Loucy (cell line): ENCODE results near the gene MICU2.

Source experiments
- H2AFZ ChIP-seq: fragments of 200-600 bp; sonication (generic); 2 replicates; pipeline ENCODE4 v1.6.0; 2016; ENCODE audit warnings: antibody characterized with exemption, mild to moderate bottlenecking, low read length, moderate library complexity
- H3F3A ChIP-seq: fragments of 200-600 bp; 2 replicates; pipeline ENCODE4 v1.6.0; 2016; ENCODE audit warnings: antibody characterized with exemption, low read depth, mild to moderate bottlenecking
- H3K27me3 ChIP-seq: fragments of 200-600 bp; sonication (generic); 2 replicates; pipeline ENCODE4 v1.6.1; 2014; ENCODE audit warnings: low read length, mild to moderate bottlenecking; ENCODE audit not compliant: insufficient read depth, poor library complexity, severe bottlenecking
- H3K36me3 ChIP-seq: fragments of 200-600 bp; sonication (generic); 2 replicates; pipeline ENCODE4 v1.6.1; 2016; ENCODE audit warnings: low read length; ENCODE audit not compliant: insufficient read depth
- H3K4me1 ChIP-seq: fragments of 200-600 bp; sonication (generic); 2 replicates; pipeline ENCODE4 v1.5.1; 2014; ENCODE audit warnings: low read length, mild to moderate bottlenecking; ENCODE audit not compliant: insufficient read depth, poor library complexity, severe bottlenecking
- H3K4me2 ChIP-seq: fragments of 200-600 bp; sonication (generic); 2 replicates; pipeline ENCODE4 v1.6.0; 2014; ENCODE audit warnings: antibody characterized with exemption, low read length, low read depth, mild to moderate bottlenecking; ENCODE audit not compliant: poor library complexity, severe bottlenecking
- H3K4me3 ChIP-seq: fragments of 200-600 bp; sonication (generic); 2 replicates; pipeline ENCODE4 v1.5.1; 2014; ENCODE audit warnings: low read length, mild to moderate bottlenecking, mixed read lengths; ENCODE audit not compliant: poor library complexity, severe bottlenecking
- H3K79me2 ChIP-seq: fragments of 200-600 bp; sonication (generic); 2 replicates; pipeline ENCODE4 v1.6.1; 2014; ENCODE audit warnings: low read length; ENCODE audit not compliant: insufficient read depth
- H3K9ac ChIP-seq: fragments of 200-600 bp; sonication (generic); 2 replicates; pipeline ENCODE4 v1.6.0; 2014; ENCODE audit warnings: mild to moderate bottlenecking, low read depth, low read length, moderate library complexity; ENCODE audit not compliant: poor library complexity, severe bottlenecking
- H3K9me2 ChIP-seq: fragments of 200-600 bp; sonication (generic); replicated peaks from 2 replicates; pipeline ENCODE4 v1.6.1; 2016; ENCODE audit warnings: low read depth, low read length, mixed read lengths
- H3K9me3 ChIP-seq: fragments of 200-600 bp; sonication (generic); 2 replicates; pipeline ENCODE4 v1.6.1; 2014; ENCODE audit warnings: mild to moderate bottlenecking, antibody characterized with exemption, low read length, low read depth; ENCODE audit not compliant: insufficient read depth
- H4K20me1 ChIP-seq: fragments of 200-600 bp; sonication (generic); 2 replicates; pipeline ENCODE4 v1.6.0; 2014; ENCODE audit warnings: antibody characterized with exemption, low read length, mild to moderate bottlenecking; ENCODE audit not compliant: insufficient read depth, poor library complexity, severe bottlenecking
- CTCF ChIP-seq: fragments of 200-600 bp; sonication (generic); conservative IDR thresholded peaks from 2 replicates; pipeline ENCODE4 v1.5.1; 2014; ENCODE audit warnings: mild to moderate bottlenecking, antibody characterized with exemption, low read length
- EZH2phosphoT487 ChIP-seq: fragments of 200-600 bp; IDR thresholded peaks from 2 replicates; pipeline ENCODE4 v1.6.1; 2018; ENCODE audit warnings: antibody characterized with exemption, mild to moderate bottlenecking, moderate library complexity, borderline replicate concordance

The MICU2 gene

DNA sequence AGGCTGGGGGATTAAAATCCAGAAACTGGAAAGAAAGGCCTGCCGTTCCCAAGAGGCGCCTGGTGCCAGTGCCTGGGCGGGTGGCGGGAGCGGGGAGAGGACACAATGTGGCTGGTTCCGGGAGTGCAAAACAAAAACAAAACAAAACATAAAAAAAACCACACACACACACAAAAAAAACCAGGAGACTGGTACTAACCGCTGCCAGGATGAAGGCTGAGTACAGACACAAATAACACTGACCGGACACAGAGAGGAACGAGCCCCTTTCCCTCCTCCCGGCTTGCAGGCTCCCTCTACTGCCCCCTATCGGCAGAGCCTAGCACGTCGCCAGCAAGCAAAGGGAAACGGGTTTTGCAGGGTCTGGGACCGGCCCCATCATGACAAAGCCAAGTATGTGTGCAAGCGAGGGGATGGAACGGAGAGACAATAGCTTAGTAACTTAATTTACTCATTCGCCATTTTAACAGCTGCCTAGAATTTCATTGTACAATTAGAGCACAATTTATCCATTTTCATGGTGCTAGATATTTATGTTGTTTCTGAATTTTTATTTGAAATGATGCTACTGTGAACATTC is 127.0 kb downstream of the MICU2 start:
- Histone ChIP-seq H3K4me1 (peaks cover 7% of the 10 kb centered on the region), H2AFZ (peak overlapping the region; percentile 95), H3F3A (no peaks in the 10 kb centered on the region), H4K20me1 (no peaks in the 10 kb centered on the region), H3K36me3 (no peaks in the 10 kb centered on the region), H3K9me3 (no peaks in the 10 kb centered on the region), H3K79me2 (no peaks in the 10 kb centered on the region), H3K9ac (peak overlapping the region; percentile 63), H3K4me2 (peak overlapping the region; percentile 61), H3K9me2 (no peaks in the 10 kb centered on the region), H3K4me3 (peak overlapping the region; percentile 67), H3K27me3 (no peaks in the 10 kb centered on the region)
- TF ChIP-seq CTCF (peak; percentile 96), EZH2phosphoT487 (no peak)

DNA sequence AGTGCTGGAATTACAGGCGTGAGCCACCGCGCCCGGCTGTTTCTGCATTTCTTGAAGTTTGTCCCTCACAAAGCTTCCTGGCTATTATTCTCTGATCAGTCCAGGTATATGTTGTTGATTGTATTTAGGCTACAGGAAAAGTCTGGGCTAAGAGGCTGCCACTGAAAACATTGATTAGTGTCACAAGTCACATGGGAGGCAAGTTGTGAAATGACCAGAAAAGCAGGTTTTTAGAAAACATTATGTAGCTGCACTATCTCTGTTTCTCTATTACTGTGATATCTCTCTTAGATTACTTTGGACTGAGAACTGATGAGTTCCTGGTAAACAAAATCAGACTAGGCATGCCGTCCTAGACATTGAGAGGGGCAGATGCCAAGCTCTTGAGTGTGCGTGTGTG is 128.9 kb downstream of the MICU2 start:
- Histone ChIP-seq H3F3A (no peaks in the 10 kb centered on the region), H3K27me3 (no peaks in the 10 kb centered on the region), H3K9me2 (no peaks in the 10 kb centered on the region), H3K79me2 (no peaks in the 10 kb centered on the region), H3K4me3 (no peak overlapping the region), H3K9me3 (no peaks in the 10 kb centered on the region; the same call in 1 of the 2 replicates), H2AFZ (no peak overlapping the region), H4K20me1 (no peaks in the 10 kb centered on the region), H3K4me1 (peaks cover 7% of the 10 kb centered on the region), H3K9ac (no peak overlapping the region), H3K4me2 (no peak overlapping the region), H3K36me3 (no peaks in the 10 kb centered on the region)
- TF ChIP-seq CTCF (no peak), EZH2phosphoT487 (no peak)

DNA sequence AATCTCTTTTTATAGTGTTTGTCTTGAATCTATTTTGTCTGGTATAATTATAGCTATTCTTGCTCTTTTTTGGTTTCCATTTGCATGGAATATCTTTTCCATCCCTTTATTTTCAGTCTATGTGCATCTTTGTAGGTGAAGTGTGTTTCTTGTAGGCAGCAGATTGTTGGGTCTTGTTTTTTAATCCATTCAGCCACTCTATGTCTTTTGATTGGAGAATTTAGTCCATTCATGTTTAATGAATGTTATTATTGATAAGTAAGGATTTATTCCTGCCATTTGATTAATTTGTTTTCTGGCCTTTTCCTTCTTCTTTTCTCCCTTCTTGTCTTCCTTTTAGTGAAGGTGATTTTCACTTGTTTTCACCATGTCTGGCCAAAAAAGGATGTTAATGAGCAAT is 133.2 kb downstream of the MICU2 start:
- no peak overlapping the region for H3K4me3 ChIP-seq
- no peaks in the 10 kb centered on the region; the same call in 1 of the 2 replicates for H3K9me3 ChIP-seq
- H3K27me3 ChIP-seq, result no peaks in the 10 kb centered on the region
- no peaks in the 10 kb centered on the region for H3K9me2 ChIP-seq
- H3K4me1 ChIP-seq, result no peaks in the 10 kb centered on the region
- H3F3A ChIP-seq, result no peaks in the 10 kb centered on the region
- no peaks in the 10 kb centered on the region for H4K20me1 ChIP-seq
- no peaks in the 10 kb centered on the region for H3K79me2 ChIP-seq
- no peak overlapping the region for H3K4me2 ChIP-seq
- H3K9ac ChIP-seq, result no peak overlapping the region
- no peaks in the 10 kb centered on the region for H3K36me3 ChIP-seq
- no peak overlapping the region for H2AFZ ChIP-seq
- TF ChIP-seq CTCF (no peak), EZH2phosphoT487 (no peak)
